Thyroid gland (tissue), 4 donors: ENCODE data around the gene ZNF219. TPM values are rescaled to one million over a fixed set of nuclear protein-coding genes. Genes with fewer than 3 reads are reported as not detected.

Experiments used
- DNase-seq, 2 donors: peaks; one replicate each; pipeline ENCODE4 v3.0.0-alpha.2; 2019
- H3K27ac ChIP-seq, 3 donors: fragments of 200-600 bp; sonication (generic); 1 replicate in 2 of 3; 2 replicates in 1 of 3; pipeline ENCODE4 v1.5.1; 2016 to 2019; ENCODE audit warnings: mild to moderate bottlenecking in 1 of 3, moderate library complexity in 1 of 3
- H3K27me3 ChIP-seq: fragments of 200-600 bp; sonication (generic); one replicate; pipeline ENCODE4 v1.5.1; 2019
- H3K36me3 ChIP-seq, 2 donors: fragments of 200-600 bp; sonication (generic); one replicate each; pipeline ENCODE4 v1.5.1; 2016 to 2019
- H3K4me1 ChIP-seq, 2 donors: fragments of 200-600 bp; sonication (generic); one replicate each; pipeline ENCODE4 v1.5.1; 2017 to 2019
- H3K4me3 ChIP-seq, 3 donors: fragments of 200-600 bp; sonication (generic); replicated peaks in 1 of 3; 1 replicate in 2 of 3; 2 replicates in 1 of 3; pipeline ENCODE4 v1.5.1; 2016; ENCODE audit warnings: mild to moderate bottlenecking in 1 of 3
- H3K9me3 ChIP-seq: fragments of 200-600 bp; sonication (generic); one replicate; pipeline ENCODE4 v1.5.1; 2017
- POLR2A ChIP-seq, 2 donors: fragments of 450-650 bp; IDR thresholded peaks; one replicate each; pipeline ENCODE4 v1.6.1; 2017; ENCODE audit warnings: antibody characterized with exemption in 2 of 2, mild to moderate bottlenecking in 2 of 2, moderate library complexity in 1 of 2
- WGBS, 2 donors: methylation state at CpG; one replicate each; pipeline ENCODE4 v1.1.5; 2017; 5-methylcytosine and 5-hydroxymethylcytosine counted together
- intact Hi-C: fragments of 100-400 bp; cut with DNase I; formaldehyde crosslinking; loops from one replicate; pipeline ENCODE4 v1.15.1; 2023
- total RNA-seq, 4 donors: library from RNA; depleted of rRNA; stranded (reverse); fragments of >200 nt; gene quantifications; one replicate each; pipeline ENCODE4 v1.2.3, GENCODE V29; 2016
- TF ChIP-seq, protein P1 (sequence below), 6 experiments: fragments of 200-600 bp in 3 of 6; fragments of 450-650 bp in 3 of 6; sonication (generic) in 3 of 6; IDR thresholded peaks; one replicate each; pipeline ENCODE4 v1.5.1; 2016 to 2019; ENCODE audit warnings: antibody characterized with exemption in 6 of 6, mild to moderate bottlenecking in 2 of 6, inconsistent platforms in 1 of 6, moderate library complexity in 1 of 6

Gene ZNF219
- total RNA-seq, 4 donors from 2014 or later: 53.6 to 82.7 (median 67.3) TPM

DNA sequence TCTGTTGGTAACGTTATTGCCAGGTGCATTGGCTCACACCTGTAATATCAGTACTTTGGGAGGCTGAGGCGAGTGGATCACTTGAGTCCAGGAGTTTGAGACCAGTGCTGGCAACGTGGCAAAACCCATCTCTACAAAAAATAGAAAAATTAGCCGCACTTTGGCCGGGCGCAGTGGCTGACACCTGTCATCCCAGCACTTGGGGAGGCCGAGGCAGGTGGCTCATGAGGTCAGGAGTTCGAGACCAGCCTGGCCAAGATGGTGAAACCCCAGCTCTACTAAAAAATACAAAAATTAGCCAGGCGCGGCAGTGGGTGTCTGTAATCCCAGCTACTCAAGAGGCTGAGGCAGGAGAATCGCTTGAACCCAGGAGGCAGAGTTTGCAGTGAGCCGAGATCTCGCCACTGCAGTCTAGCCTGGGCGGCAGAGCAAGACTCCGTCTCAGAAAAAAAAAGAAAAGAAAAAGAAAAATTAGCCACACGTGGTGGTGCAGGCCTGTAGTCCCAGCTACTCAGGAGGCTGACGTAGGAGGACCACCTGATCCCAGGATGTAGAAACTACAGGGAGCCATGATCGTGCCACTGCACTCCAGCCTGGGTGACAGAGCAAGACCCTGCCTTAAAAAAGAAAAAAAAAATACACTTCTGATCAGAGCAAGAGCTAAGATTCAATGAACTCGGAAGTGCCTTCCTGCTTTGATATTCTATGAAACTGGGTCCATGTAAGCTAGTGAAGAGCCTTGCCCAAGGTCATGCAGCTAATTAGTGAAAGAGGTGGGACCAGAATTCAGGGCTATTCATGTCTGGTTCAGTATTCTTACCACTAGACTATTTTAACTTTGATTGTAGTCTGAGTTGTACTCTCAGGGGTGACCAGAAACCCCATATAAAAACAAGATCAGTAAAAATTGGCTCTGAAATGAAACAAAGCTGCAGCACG is 45.0 kb downstream of the ZNF219 start:
- Histone ChIP-seq H3K36me3 (no peaks in the 10 kb centered on the region), H3K9me3 (no peaks in the 10 kb centered on the region), H3K4me1 (no peaks in the 10 kb centered on the region), H3K27ac (no peak overlapping the region), H3K27me3 (no peaks in the 10 kb centered on the region), H3K4me3 (no peak overlapping the region)
- no peak for DNase-seq
- intact Hi-C loops: no loop called here
- TF ChIP-seq POLR2A (IDR thresholded peaks at IDR 0.05): no peak
- 88 to 89% methylated on average over 20 of the region's 20 CpGs for WGBS, 2 donors

DNA sequence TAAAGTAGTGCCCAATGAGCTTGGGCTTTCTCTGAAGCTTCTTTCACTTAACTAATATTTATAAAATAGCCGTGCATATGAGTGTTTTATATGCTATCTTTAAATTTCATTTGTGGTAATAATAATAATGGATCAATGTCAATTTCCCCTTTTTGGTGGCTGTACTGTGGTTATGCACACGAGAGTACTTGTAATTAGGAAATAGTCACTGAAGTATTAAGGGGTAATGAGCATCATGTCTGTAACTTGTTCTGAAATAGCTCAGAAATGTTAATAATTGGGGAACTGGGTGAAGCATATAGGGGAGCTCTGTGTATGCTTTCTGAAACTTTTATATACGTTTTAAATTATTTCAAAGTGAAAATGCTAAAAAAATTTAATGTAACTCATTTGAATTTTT is 47.9 kb downstream of the ZNF219 start:
- TF ChIP-seq POLR2A (IDR thresholded peaks at IDR 0.05): no peak
- TF ChIP-seq, protein P1, sequence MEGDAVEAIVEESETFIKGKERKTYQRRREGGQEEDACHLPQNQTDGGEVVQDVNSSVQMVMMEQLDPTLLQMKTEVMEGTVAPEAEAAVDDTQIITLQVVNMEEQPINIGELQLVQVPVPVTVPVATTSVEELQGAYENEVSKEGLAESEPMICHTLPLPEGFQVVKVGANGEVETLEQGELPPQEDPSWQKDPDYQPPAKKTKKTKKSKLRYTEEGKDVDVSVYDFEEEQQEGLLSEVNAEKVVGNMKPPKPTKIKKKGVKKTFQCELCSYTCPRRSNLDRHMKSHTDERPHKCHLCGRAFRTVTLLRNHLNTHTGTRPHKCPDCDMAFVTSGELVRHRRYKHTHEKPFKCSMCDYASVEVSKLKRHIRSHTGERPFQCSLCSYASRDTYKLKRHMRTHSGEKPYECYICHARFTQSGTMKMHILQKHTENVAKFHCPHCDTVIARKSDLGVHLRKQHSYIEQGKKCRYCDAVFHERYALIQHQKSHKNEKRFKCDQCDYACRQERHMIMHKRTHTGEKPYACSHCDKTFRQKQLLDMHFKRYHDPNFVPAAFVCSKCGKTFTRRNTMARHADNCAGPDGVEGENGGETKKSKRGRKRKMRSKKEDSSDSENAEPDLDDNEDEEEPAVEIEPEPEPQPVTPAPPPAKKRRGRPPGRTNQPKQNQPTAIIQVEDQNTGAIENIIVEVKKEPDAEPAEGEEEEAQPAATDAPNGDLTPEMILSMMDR (IDR thresholded peaks at IDR 0.05): no peak
- Histone ChIP-seq H3K27ac (no peak overlapping the region), H3K4me1 (no peaks in the 10 kb centered on the region), H3K36me3 (no peaks in the 10 kb centered on the region), H3K9me3 (no peaks in the 10 kb centered on the region), H3K27me3 (no peaks in the 10 kb centered on the region), H3K4me3 (no peak overlapping the region)
- WGBS, 2 donors: 81 to 89% methylated on average over 3 of the region's 3 CpGs
- intact Hi-C loops: no loop called here
- DNase-seq: no peak

DNA sequence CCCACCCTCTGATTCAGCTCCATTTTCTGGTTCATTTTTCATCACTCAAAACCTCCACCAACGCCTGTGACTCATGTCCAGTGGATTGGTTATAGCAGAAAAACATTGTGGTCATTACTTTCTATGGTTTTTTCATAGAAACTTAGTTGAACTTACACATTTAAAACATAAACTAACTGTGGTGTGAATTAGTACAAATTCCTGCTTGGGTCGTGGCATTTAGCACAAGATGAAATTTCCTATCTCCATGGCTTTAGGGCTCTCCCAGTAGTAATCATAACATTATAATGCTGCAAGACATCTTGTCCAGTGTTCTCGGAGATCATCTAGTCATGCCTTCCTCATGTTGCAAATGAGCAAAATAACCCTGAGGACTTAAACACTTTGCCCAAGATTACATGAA is 49.2 kb downstream of the ZNF219 start:
- Histone ChIP-seq H3K27ac (no peak overlapping the region), H3K9me3 (no peaks in the 10 kb centered on the region), H3K27me3 (no peaks in the 10 kb centered on the region), H3K36me3 (no peaks in the 10 kb centered on the region), H3K4me3 (no peak overlapping the region), H3K4me1 (peaks cover 2 to 4% of the 10 kb centered on the region in 2 donors)
- DNase-seq: no peak
- intact Hi-C loops: no loop called here
- TF ChIP-seq, protein P1 (IDR thresholded peaks at IDR 0.05): no peak
- no peak for TF ChIP-seq POLR2A (IDR thresholded peaks at IDR 0.05)
- 79 to 84% methylated on average over 3 of the region's 3 CpGs for WGBS, 2 donors

DNA sequence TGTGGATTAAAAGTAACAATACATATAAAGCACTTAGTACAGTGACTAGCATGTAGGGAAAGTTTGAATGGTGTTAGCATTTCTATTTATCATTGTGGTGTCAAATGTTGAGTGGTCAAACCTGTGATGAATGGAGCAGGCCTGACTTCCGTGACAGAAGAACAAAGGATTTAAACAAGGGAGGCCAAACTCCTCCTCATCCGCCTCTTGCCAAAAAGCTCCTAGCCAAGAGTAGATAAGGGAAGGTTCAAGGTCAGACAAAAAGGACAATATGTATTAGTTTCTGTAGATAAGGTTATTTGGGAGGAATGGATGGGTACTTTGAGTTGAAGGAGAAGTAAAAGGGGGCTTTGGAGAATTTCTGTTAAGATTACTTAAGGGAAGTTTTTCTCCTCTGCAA is 49.8 kb downstream of the ZNF219 start:
- H3K36me3 ChIP-seq: no peaks in the 10 kb centered on the region
- H3K9me3 ChIP-seq: no peaks in the 10 kb centered on the region
- intact Hi-C loops: no loop called here
- no peak overlapping the region for H3K4me3 ChIP-seq
- no peak for DNase-seq
- TF ChIP-seq, protein P1 (IDR thresholded peaks at IDR 0.05): no peak
- TF ChIP-seq POLR2A (IDR thresholded peaks at IDR 0.05): no peak
- H3K27me3 ChIP-seq: no peaks in the 10 kb centered on the region
- H3K4me1 ChIP-seq: peaks cover 8 to 10% of the 10 kb centered on the region in 2 donors
- WGBS, 2 donors: 76 to 85% methylated on average over 2 of the region's 2 CpGs
- no peak overlapping the region for H3K27ac ChIP-seq

DNA sequence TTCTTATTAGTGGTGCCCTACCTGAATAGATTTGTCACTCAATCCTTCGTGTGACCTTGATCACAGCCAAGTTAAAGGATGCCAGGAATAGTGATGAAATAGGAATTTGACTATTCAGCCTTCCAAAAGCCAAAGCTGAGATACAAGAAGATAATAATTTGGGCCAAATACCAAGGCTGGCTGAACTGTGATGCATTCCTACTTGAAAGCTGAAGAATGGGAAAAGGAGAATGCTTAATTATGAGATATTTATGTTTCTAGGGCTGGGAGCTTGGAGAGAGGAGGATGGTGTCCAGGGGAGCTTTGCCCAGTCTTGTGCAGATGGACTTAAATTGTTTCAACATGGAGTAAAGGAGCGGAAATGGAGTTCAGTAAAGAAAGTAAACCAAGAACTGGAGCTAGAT is 51.1 kb downstream of the ZNF219 start:
- 70 to 77% methylated on average over 2 of the region's 2 CpGs for WGBS, 2 donors
- H3K4me1 ChIP-seq: peaks cover 13 to 20% of the 10 kb centered on the region in 2 donors
- no peak for TF ChIP-seq POLR2A (IDR thresholded peaks at IDR 0.05)
- TF ChIP-seq, protein P1 (IDR thresholded peaks at IDR 0.05): no peak
- H3K27me3 ChIP-seq: no peaks in the 10 kb centered on the region
- no peak overlapping the region for H3K27ac ChIP-seq
- H3K4me3 ChIP-seq: no peak overlapping the region
- H3K36me3 ChIP-seq: no peaks in the 10 kb centered on the region
- no peak for DNase-seq
- intact Hi-C loops: no loop called here
- H3K9me3 ChIP-seq: no peaks in the 10 kb centered on the region
